Inferior parietal cortex (tissue), 1 donor: ENCODE data around the gene FOXD1.

Experiments
- DNase-seq: peaks from one replicate; pipeline ENCODE4 v3.0.0-alpha.2; 2016; ENCODE audit errors: extremely low spot score

The FOXD1 gene

DNA sequence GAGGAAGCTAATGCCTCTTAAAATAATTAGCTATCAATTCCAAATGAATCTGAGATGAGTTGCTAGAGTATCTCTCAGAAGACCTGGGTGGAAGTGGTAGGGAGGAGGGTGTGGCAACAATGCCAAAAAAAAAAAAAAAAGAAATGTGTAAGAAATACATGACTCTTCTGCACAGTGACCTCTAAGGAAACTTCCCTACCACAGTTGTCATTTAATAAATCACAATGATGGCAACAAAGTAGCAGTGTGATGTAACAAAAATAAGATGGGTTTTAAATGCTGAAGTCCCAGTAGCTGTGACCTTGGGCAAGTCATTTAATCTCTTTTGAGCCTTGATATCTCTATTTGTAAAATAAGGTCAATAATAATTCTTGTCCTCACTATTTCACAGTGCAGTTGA is 7.2 kb downstream of the FOXD1 start:
- DNase-seq, result no peak

DNA sequence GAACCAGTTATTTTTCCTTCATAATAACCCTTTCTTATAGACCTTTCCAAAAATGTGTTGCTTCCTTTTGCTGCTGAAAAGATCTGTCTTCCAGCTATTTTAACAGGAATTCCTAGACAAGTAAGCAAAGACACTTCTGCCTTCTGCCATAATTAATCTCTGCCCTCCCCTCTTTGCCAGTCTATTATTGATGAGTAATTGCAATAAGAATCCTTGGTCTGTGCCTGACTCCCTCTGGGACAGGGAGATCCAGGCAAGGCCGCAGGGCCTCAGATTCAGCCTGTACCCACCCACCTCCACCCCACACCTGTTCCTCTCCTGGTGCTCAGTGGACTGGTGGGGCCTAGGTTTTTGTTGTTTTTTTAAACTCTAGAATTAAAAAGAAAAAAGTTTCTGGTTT is 8.3 kb downstream of the FOXD1 start:
- no peak for DNase-seq

DNA sequence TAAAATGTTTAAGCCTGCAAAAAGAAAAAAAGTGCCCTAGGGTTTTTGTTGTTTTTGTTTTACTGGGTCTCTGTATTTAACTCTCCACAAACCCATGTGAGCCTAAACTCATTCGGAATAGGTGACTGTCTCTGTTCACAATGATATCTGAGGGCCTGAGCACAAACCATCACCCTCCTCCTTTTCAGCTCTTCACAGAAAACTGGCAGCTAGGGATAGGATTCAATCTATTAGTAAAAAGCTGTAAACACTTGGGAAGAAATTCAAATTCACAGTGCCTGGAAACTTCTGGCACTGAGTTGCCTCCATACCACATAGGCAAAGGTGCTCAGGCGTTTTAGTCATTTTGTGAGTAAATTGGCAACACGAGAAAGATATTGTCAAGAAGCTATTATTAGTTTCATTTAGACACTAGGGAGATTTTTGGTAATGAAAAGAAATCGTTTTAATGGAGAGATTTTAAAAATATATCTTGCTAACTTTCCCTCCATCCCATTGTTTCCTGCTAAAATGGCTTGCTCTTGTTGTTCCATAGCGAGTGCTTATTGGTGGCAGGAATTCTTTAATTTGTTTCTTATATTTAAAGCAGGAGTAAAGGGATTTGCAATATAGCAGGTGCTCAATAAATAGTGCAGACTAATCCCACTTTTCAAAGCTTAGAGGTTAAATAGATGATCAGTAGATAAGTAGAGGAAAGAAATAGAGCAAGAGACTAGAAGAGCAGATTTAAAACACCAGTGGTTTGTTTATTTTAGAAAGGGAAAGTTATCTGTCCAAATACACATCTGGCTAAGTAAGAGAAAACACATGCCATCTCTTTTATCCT is 9.7 kb downstream of the FOXD1 start:
- no peak for DNase-seq

DNA sequence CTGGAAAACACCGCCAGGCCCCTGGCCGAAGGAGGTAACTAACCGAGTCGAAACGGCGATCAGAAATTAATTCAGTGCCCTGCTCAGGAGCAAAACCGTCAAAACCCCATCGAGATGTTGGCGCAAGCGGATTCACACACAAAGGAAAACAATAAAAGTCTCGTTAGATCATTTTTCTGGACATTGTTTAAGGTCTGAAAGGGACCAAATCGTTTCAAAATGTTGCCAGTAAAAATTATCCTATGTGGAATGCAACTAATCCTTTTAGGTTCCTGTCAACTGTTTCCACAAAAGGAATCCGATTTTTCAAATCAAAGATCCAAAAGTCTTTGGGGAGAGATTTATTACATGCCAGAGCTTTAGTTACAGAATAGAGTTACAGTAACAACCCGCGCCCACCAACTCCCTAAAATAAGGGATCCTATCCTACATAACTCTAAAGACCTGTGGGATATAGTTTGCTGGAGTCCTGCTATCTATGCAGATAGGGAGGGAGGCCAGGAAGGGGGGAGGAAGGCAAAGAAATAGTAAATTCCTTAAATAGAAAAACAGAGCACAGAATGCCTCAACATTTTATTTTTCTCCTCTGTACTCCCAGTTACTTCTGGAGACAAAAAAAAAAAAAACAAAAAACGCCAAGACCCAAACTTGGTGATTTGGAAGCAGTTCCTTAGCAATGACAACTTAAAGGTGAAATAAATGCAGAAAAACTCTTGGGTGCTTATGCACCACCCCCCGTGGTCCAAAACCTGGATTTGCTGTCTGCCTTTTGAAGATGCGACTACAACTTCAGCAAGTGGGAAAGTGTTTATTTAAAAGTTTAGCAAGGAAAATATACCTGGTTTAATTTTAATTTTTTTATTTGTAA is 10.6 kb downstream of the FOXD1 start:
- no peak for DNase-seq

DNA sequence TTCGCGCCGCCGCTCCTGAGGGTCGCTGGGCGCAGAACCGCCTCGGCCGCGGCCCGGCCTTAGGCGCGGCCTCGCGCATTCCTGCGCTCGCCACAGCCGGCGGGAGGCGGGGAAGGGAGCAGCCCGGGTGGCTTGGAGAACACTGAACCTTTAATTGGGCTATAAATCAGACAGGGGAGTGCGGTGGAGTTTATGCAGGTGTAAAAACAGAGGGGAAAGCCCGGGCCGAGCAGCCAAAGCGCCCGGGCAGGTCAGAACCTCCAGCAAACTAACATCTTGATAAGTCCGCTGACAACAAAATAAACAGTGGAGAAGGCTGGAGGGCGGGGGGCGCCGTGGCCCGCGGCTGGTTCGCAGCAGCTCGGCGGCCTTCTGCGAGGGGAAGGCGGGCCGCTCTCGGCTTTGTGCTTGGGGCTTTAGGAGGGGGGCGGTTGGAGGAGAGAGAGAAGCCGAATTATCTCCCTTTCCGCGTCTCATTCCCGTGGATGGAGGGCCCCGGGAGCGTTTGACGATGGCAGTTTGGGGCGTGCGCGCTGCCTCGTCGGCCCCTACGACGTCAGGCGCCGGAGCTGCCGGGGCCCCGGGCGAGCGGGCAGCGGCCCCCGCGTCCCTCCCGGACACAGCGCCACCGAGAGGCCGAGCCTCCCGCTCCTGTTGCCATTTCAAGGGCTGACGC is 11.3 kb downstream of the FOXD1 start:
- DNase-seq, result no peak

DNA sequence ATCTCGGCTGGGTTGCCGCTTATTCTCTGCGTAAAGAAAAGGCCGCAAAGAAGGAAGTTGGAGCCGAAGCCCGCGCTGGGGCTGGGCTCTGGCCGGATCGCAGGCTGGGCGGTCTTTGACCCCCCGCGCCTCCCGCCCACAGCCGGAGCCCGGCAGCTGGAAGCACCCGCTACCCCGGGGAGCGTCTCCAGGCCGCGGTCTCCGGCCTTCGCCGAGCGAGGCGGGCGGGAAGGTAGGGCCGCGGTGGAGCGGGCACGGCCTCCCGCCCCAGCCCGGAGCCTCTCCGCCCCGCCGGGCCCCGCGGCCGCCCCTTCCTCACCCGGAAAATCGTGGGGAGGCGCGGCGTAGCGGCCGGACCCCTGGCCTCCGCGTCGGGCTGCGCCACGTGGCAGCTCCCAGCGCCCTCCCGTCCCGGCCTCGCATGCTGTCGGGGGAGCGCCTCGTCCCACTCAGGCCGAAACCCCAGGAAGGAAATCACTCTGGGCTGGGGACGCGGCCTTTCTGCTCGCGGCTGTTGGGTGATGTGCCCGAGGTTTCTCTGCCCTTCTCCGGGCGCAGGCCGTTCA is 12.0 kb downstream of the FOXD1 start:
- no peak for DNase-seq

DNA sequence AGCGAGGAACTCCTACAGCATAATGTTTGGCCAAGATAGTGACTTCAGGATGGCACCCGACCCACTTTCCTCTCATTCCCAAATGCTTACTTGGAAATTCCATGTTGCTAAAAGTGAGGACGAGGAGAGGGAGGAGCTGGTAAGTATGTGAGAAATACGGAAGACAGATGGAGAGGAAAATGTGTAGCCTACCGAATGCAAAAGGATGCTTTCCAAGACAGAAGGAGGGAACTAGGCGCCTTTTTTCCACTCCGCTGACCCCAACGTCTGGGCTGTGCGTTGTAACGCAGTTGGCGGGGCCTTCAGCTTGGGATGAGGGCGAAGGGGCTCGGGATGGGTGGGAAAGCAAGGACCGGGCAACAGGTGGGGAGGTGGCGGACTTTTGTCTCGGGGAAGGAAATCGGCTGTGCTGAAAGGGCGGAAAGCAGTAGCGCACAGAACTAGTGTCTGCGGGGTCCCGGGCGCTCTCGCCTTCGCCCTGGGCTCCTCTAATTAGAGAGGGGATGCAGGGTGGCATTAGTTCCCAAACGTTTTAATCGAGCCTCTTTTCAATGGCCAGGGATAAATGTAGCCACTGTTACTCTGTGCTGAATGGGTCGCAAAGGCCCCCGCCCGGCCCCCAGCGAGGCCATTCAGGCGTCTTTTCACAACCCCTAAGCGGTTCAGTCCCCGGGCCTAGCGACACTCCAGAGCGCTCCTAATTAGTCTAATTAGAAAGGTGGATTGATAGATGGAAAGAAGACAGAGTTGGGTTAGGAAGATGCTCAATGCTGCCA is 12.6 kb downstream of the FOXD1 start:
- DNase-seq, result no peak

DNA sequence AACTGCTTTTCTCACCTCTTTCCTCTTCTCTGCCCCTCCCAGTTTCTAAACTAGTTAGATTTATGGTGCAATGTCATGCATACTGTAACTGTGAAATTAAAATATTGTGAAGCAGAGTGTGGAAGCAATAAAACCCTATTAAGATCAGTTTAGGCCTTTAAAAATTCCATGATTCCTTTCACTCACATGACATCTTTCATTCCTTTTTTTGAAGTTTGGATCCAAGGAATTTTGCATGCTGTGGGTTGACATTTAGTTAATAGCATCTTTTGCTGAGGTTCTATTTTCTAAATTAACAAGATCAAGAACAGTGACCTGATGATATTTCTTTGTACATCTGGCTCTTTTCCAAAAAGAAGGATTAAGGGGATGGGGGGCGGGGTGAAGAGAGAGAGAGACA is 13.7 kb downstream of the FOXD1 start:
- DNase-seq, result no peak

DNA sequence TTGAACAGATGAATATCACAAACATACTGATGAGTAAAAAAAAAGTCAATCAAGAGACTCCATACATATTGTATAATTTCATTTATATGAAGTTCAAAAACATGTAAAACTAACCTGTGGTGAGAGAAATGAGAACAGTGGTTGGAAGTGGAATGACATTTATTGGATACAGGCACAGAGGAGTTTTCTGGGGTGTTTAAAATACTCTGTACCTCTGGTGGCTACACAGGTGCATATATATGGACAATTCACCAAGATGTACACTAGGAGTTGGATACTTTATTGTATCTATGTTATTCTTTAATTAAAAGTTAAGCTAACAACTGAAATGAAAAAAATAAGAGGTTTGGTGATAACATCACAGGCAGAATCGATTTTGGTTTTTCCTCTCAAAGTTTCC is 14.1 kb downstream of the FOXD1 start:
- DNase-seq, result no peak

DNA sequence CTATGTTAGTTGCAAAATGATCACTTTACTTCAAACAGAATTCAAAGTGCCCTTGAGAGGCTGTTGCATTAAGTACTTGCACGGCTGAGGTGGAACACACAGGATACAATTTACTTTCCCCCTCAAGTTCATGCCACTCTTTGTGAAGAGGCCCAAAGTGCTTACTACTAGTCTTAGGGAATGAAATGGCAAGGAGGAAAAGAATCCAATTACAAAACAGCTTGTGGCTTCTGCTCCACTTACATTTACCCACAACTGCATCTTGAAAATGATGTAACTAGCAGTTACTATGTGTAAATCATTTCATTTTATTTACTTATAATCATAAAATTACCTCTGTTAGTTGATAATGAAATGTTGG is 14.6 kb downstream of the FOXD1 start:
- no peak for DNase-seq

DNA sequence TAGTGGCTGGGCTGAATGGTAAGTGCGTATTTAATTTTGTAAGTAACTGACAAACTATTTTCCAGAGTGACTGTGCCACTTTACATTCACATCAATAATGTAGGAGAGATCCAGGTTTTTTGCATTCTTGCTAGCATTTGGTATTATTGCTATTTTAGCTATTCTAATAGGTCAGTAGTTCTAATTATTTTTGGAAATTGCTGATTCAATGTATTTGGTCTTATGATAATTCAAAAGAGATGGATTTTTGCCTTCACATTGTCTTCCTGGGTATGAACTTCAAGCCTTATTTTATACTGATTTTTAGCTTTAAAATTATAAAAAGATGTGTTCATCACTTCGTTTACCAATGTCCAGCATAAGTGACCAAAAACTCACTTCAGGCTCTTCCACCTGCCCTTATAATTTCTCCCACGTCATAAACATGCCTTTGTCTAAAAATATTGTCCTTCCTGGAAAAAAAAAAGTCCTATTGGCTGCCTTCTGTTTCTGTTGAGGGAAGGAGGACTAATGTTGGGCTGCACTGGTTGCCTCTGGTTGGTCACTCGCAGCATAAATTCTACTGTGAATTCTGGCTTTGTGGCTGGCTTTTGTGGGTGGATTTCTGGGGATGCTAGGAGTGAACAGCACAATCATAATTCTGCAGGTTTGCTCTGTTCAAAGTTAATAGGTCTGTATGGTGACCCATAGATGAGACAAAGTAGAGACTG is 15.2 kb downstream of the FOXD1 start:
- no peak for DNase-seq

DNA sequence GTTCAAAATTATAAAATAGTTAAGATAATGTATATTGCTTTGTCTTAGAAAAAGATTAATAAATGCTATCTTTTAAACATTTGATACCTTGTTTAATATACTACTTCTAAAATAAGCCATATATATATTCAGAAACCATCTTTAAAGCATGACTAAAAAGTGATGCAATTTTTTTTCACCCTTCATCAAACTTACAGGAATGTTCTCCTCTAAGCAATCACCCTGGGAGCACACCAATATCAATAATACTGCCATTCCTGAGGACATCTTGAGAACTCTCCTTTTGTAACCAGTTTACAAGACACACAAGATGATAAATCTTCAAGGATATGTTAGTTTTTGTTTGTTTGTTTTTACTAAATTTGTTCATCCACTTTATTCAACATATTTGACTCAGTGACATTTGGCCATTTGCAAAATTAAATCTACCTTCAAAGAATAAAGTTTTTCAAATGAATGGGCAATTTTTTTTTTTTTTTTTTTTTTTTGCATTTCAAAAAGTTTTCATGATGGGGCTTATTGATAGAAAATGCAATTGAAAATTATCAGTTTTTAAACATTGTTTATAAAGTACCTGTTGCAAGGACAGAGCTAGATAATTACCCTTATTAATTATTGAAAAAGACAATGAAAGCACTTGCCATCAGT is 17.2 kb downstream of the FOXD1 start:
- DNase-seq, result no peak

DNA sequence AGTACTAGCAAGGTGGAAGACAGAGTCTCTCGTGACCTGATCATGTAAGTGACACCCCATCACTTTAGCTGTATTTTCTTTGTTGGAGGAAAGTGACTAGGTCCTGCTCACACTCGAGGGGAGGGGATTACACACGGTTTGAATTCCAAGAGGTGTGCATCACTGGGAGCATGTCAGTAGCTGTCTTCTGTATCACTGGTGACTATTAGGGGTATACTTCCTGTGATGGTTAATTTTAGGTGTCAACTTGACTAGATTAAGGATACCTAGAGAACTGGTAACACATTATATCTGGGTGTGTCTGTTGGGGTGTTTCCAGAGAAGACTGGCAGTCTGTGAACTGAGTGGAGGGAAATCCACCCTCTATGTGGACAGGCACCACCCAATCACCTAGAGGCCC is 22.5 kb downstream of the FOXD1 start:
- no peak for DNase-seq

DNA sequence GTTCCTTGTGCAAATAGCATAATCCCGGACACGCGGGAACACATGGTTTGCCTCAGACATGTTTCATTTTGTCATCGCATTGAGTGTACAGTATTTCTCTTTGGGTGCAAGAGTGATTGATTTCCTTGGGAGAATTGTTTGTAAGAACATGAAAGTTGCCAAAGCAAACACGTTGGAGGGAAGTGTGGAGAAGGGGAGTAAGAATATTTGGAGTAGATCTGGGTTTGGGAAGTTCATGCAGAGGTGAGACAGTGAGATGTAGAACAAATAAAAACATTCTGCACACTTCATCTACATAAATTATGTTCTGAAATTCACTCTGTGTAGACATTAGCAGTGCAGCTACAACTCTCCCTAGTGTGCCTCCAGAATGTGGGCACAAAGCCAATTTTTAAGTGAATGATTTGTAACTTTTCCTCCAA is 24.0 kb downstream of the FOXD1 start:
- DNase-seq, result no peak

DNA sequence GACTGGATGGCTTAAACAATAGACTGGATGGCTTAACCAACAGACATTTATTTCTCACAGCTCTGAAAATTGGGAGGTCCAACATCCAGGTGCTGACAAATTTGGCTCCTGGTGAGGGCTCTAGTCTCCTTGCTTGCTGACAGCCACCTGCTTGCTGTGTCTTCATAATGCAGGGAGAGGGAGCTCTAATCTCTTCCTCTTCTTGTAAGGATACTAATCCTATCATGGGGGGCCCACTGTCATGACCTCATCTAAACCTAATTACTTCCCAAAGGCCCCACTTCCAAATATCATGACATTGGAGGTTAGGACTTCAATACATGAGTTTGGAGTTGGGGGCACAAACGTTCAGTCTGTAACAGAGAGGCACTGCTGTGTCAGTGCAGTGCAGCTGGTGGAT is 26.4 kb downstream of the FOXD1 start:
- no peak for DNase-seq

DNA sequence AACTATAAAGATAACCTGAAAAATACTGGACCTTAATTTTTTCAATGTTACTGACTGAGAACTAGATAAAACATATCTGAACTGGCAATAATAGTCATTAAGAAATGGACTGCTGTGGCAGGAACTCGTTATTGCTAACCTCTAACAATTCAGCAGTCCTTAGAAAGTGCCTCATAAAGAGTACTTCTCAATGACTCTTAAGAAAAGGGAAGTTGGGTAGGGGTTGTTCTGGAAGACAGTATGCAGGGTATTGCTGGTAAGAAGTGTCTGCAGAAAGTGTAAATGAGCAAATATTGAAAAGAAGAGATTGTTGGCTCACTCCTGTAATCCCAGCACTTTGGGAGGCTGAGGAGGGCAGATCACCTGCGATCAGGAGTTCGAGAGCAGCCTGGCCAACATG is 27.9 kb downstream of the FOXD1 start:
- no peak for DNase-seq

DNA sequence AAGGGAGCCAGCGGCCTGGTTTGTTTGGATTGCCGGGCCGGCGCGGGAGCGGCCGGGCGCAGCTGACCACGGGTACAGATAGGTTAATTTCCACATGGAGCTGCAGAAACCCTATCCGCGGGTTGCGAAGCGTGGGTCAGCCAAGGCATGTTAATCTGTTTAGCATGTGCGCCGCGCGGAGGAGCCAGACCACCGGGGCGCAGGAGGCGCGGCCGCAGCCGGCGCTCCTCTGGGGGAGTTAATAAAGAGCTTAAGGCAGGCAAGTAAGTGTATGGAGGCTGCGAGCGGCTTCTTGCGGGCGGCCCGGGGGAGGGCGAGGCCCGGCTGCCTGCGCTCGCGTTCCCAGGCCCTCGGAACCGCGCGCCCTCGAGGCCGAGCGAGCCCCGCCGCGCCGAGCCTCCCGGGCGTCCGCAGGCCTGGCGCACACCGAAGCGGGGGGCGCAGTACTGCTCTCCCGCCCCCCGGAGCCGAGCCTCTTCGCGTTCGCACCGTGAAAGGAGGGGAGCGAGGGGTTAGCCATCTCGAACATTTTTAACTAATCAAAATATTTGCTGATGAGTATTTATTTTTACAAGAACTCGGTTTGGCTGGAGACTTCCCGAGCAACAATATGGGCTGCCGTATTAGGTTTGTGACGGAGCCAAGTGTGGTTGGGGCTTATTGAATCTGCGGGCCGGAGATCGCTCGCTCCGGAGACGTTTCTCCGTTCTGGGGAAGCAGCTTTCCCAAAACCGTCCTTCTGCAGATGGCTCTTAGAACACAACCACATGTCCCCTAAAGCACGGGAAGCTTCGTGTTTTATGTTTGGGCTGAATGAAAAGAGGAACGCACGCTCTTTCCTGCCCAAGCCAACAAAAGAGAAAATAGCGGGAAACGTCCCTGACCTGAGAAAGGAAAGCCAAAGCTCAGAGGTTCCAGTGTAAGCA is 28.8 kb downstream of the FOXD1 start:
- no peak for DNase-seq

DNA sequence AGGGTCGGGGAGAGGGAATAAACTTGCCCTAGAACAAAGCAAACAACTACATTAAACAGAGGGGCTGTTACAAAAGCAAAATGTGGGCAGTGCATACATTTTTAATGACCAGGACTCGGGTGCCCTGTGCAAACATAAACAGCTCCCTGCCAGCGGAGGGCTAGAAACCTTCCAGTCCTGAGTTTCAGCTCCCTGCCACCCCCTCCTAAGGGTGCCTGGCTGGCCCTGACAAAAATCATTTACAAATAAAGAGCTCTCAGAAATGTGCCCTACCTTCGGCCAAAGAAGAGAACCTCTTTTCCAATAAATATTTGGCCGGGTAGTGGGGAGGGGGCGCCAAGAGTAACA is 29.5 kb downstream of the FOXD1 start:
- no peak for DNase-seq

DNA sequence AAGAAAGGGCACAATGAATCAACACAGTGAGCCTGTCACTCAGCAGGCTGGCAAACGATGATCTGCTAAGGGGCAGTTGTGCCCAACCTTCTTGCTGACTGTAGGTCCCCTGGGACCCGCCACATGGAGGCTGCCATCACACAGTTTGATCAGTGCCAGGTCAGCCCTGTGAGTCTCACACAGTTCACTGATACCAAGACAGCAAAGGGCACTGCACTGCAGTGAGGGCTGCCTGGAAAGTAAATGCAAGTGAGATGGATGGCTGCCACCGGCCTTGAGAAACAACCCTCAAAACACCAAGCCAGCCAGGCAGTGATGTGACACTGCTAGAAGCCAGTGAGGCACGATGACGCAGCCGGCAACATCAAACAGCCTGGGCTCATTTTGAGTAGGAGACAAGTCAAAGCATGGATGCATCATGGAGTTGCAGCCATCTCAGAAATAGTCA is 30.3 kb downstream of the FOXD1 start:
- DNase-seq, result no peak
